Tibial nerve (tissue), 4 donors: ENCODE measurements around the gene MYL9. TPM values are rescaled to one million over a fixed set of nuclear protein-coding genes. Genes with fewer than 3 reads are reported as not detected.

ENCODE experiments used
- DNase-seq, 2 donors: peaks; one replicate each; pipeline ENCODE4 v3.0.0-alpha.2; 2019; ENCODE audit warnings: low spot score in 2 of 2
- H3K27ac ChIP-seq, 4 donors: fragments of 200-600 bp; sonication (generic) in 3 of 4; one replicate each; pipeline ENCODE4 v1.5.1; 2017 to 2019; ENCODE audit warnings: mild to moderate bottlenecking in 1 of 4
- H3K27me3 ChIP-seq, 2 donors: fragments of 200-600 bp; sonication (generic) in 1 of 2; one replicate each; pipeline versions ENCODE4 v1.5.1 to v1.6.0; 2017 to 2019
- H3K36me3 ChIP-seq, 3 donors: fragments of 200-600 bp; sonication (generic); one replicate each; pipeline ENCODE4 v1.5.1; 2018 to 2019
- H3K4me1 ChIP-seq, 4 donors: fragments of 200-600 bp; sonication (generic) in 3 of 4; one replicate each; pipeline ENCODE4 v1.5.1; 2017 to 2019
- H3K4me3 ChIP-seq, 4 donors: fragments of 200-600 bp; sonication (generic) in 3 of 4; one replicate each; pipeline ENCODE4 v1.5.1; 2017 to 2019; ENCODE audit warnings: mild to moderate bottlenecking in 1 of 4, moderate library complexity in 1 of 4
- H3K9me3 ChIP-seq, 4 donors: fragments of 200-600 bp; sonication (generic) in 3 of 4; one replicate each; pipeline ENCODE4 v1.5.1; 2017 to 2019
- EP300 ChIP-seq, 2 donors: sonication (generic); formaldehyde crosslinking; IDR thresholded peaks; one replicate each; pipeline ENCODE4 v1.6.1; 2017; ENCODE audit warnings: antibody characterized with exemption in 2 of 2, mild to moderate bottlenecking in 1 of 2
- POLR2A ChIP-seq, 2 donors: fragments of 450-650 bp; IDR thresholded peaks; one replicate each; pipeline ENCODE4 v1.6.1; 2017; ENCODE audit warnings: antibody characterized with exemption in 2 of 2, mild to moderate bottlenecking in 2 of 2, moderate library complexity in 2 of 2
- WGBS, 2 donors: methylation state at CpG; one replicate each; pipeline ENCODE4 v1.1.5; 2018; 5-methylcytosine and 5-hydroxymethylcytosine counted together
- total RNA-seq, 4 donors: library from RNA; depleted of rRNA; stranded (reverse); fragments of >200 nt; gene quantifications; one replicate each; pipeline ENCODE4 v1.1.0, GENCODE V29; 2016
- TF ChIP-seq, protein P1 (sequence below), 5 experiments: fragments of 200-600 bp in 3 of 5; fragments of 450-650 bp in 2 of 5; sonication (generic) in 3 of 5; IDR thresholded peaks; one replicate each; pipeline ENCODE4 v1.5.1; 2016 to 2019; ENCODE audit warnings: antibody characterized with exemption in 5 of 5, mild to moderate bottlenecking in 3 of 5, moderate library complexity in 2 of 5

The MYL9 gene
- total RNA-seq, 4 donors from 2014 or later: 140 to 245 (median 219) TPM

DNA sequence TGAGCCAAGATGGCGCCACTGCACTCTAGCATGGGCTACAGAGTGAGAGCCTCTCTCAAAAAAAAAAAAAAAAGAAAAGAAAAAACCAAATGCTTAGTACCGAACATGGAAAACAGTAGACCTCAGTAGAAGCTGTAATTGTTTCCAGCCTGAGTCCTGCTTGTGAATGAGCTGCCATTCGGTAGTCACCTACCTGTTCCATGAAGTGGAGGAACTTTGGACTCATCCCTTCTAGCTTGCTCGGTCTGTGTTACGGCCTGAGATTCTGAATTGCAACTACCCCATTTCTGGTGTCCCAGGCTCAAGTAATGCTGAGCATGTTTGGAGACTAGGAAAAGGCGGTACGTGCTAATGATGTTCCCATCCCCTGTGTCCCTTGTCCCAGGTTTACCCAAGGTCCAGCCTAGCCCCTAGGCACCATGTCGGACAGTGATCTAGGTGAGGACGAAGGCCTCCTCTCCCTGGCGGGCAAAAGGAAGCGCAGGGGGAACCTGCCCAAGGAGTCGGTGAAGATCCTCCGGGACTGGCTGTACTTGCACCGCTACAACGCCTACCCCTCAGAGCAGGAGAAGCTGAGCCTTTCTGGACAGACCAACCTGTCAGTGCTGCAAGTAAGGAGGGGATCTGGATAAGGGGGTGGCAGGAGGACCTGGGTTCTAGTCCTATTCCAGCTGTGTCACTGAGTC is 37.2 kb downstream of the MYL9 start:
- Histone ChIP-seq H3K9me3 (no peaks in the 10 kb centered on the region), H3K4me3 (no peak overlapping the region), H3K27me3 (no peaks in the 10 kb centered on the region), H3K4me1 (peaks cover 0 to 34% (median 15%) of the 10 kb centered on the region in 4 donors), H3K27ac (no peak overlapping the region), H3K36me3 (peaks cover 0 to 51% (median 10%) of the 10 kb centered on the region in 3 donors)
- whole genome bisulfite sequencing, 2 donors: 95% methylated on average over 15 of the region's 15 CpGs
- no peak for DNase-seq
- TF ChIP-seq POLR2A (IDR thresholded peaks at IDR 0.05) (no peak), EP300 (IDR thresholded peaks at IDR 0.05) (no peak)
- TF ChIP-seq, protein P1, sequence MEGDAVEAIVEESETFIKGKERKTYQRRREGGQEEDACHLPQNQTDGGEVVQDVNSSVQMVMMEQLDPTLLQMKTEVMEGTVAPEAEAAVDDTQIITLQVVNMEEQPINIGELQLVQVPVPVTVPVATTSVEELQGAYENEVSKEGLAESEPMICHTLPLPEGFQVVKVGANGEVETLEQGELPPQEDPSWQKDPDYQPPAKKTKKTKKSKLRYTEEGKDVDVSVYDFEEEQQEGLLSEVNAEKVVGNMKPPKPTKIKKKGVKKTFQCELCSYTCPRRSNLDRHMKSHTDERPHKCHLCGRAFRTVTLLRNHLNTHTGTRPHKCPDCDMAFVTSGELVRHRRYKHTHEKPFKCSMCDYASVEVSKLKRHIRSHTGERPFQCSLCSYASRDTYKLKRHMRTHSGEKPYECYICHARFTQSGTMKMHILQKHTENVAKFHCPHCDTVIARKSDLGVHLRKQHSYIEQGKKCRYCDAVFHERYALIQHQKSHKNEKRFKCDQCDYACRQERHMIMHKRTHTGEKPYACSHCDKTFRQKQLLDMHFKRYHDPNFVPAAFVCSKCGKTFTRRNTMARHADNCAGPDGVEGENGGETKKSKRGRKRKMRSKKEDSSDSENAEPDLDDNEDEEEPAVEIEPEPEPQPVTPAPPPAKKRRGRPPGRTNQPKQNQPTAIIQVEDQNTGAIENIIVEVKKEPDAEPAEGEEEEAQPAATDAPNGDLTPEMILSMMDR (IDR thresholded peaks at IDR 0.05): no peak

DNA sequence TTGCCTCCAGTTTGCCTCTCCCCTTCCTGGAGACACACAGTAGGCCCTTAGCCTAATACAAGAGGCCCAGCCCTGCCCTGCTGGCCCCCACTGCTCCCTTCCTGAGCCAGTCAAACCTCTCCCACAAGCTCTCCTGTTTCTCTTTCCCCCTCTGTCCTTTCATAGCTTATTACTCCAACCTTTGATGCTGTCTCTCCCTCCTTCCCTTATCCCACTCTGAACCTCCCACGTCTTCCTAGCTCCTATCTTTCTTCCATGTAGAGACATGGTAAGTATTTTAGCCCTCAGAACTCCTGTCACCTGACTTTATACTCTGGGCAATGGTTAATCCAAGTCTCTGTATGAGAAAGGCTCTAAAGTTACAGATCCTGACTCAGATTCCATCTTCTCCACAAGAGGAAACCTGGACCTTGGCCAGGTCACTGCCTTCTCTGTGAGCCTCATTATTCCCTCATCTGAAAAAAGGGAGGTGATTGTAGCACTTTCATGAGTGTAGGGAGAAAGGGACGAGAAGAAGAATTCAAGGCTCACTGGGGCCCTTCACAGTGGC is 38.8 kb downstream of the MYL9 start:
- Histone ChIP-seq H3K27ac (no peak overlapping the region), H3K27me3 (no peaks in the 10 kb centered on the region), H3K36me3 (peaks cover 0 to 67% (median 10%) of the 10 kb centered on the region in 3 donors), H3K4me1 (peaks cover 0 to 30% (median 11%) of the 10 kb centered on the region in 4 donors), H3K4me3 (no peak overlapping the region), H3K9me3 (no peaks in the 10 kb centered on the region)
- no peak for TF ChIP-seq EP300 (IDR thresholded peaks at IDR 0.05)
- TF ChIP-seq, protein P1 (IDR thresholded peaks at IDR 0.05): no peak
- no peak for TF ChIP-seq POLR2A (IDR thresholded peaks at IDR 0.05)
- 65 to 67% methylated on average over 2 of the region's 2 CpGs for WGBS, 2 donors
- DNase-seq: no peak

DNA sequence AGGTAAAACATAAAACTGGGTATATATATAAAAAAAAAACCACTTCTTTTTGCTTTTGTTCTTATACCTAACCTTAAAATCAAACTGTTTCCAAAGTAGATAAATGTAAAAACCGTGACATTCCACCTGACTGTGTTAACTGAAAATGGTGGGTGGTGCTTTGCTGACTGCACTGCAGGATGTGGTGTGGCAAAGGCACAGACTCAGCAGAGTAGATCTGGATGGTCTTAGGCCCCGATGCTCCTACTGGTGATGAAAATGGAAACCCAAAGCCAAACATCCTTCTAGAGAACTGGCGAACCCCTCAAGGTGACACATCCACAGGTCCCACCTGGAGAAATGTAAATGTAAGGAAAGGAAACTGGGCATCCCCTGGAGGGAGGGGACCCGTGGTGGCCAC is 41.0 kb downstream of the MYL9 start:
- Histone ChIP-seq H3K4me3 (no peak overlapping the region), H3K27ac (no peak overlapping the region), H3K27me3 (no peaks in the 10 kb centered on the region), H3K4me1 (peaks cover 0 to 10% (median 0%) of the 10 kb centered on the region in 4 donors), H3K9me3 (no peaks in the 10 kb centered on the region), H3K36me3 (peaks cover 0 to 85% (median 10%) of the 10 kb centered on the region in 3 donors)
- DNase-seq: no peak
- WGBS, 2 donors: 86 to 89% methylated on average over 4 of the region's 4 CpGs
- TF ChIP-seq POLR2A (IDR thresholded peaks at IDR 0.05): no peak
- no peak for TF ChIP-seq EP300 (IDR thresholded peaks at IDR 0.05)
- TF ChIP-seq, protein P1 (IDR thresholded peaks at IDR 0.05): no peak

DNA sequence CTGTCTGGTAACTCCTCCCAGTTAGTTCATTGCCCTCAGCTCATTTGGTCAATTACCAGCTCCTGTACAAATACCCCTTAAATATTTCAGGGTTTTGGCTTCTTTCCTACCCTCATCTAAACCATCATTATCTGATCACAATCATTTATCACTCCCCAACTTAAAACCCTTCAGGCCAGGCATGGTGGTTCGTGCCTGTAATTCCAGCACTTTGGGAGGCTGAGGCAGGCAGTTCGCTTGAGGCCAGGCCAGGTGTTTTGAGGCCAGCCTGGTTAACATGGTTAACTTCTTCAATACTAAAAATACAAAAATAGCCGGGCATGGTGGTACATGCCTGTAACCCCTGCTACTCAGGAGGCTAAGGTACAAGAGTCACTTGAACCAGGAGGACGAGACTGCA is 41.5 kb downstream of the MYL9 start:
- Histone ChIP-seq H3K27ac (no peak overlapping the region), H3K9me3 (no peaks in the 10 kb centered on the region), H3K27me3 (no peaks in the 10 kb centered on the region), H3K36me3 (peaks cover 0 to 88% (median 10%) of the 10 kb centered on the region in 3 donors), H3K4me3 (no peak overlapping the region), H3K4me1 (peaks cover 0 to 5% (median 0%) of the 10 kb centered on the region in 4 donors)
- DNase-seq: no peak
- 89 to 90% methylated on average over 4 of the region's 4 CpGs for WGBS, 2 donors
- TF ChIP-seq, protein P1 (IDR thresholded peaks at IDR 0.05): no peak
- no peak for TF ChIP-seq EP300 (IDR thresholded peaks at IDR 0.05)

DNA sequence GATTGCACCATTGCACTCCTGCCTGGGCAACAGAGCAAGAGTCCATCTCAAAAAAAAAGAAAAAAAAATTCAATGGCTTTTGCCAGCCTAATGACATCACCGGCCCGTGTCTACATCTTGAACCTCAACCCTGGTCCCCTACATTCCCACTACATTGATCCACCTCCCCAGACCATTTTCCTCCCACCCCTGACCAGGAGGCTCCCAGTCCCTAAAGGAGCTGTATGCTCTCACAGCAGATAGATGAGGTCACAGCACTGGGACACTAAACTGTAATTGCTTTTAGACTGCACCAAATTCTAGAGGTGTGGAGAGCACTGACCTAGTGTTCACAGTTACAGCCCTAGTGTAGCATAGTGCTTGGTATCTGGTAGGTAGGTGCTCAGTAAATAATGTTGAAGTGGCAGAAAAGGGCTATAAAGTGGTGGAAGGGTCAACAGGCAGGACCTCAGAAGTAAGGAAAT is 42.7 kb downstream of the MYL9 start:
- no peaks in the 10 kb centered on the region for H3K27me3 ChIP-seq
- TF ChIP-seq, protein P1 (IDR thresholded peaks at IDR 0.05): no peak
- no peak for TF ChIP-seq EP300 (IDR thresholded peaks at IDR 0.05)
- no peak for TF ChIP-seq POLR2A (IDR thresholded peaks at IDR 0.05)
- H3K9me3 ChIP-seq: no peaks in the 10 kb centered on the region
- 79 to 80% methylated on average over 2 of the region's 2 CpGs for WGBS, 2 donors
- no peak for DNase-seq
- no peak overlapping the region for H3K27ac ChIP-seq
- no peak overlapping the region for H3K4me3 ChIP-seq
- H3K36me3 ChIP-seq: peaks cover 0 to 89% (median 10%) of the 10 kb centered on the region in 3 donors
- peaks cover 0 to 4% (median 0%) of the 10 kb centered on the region in 4 donors for H3K4me1 ChIP-seq
